CD8-positive, alpha-beta memory T cell (primary cell): ENCODE data around the gene FASLG. TPM values are rescaled to one million over a fixed set of nuclear protein-coding genes. Genes with fewer than 3 reads are reported as not detected.
"Not testable (repeated sequence)": the region's sequence is repeated elsewhere in the genome, so short reads cannot be mapped to it uniquely, and the experiment has no call there.

Source experiments
- CTCF ChIA-PET: fragments of 350-600 bp; sonication (Branson Sonifier 250); formaldehyde crosslinking; loops from one replicate; lab custom pipeline; 2021; ENCODE audit warnings: antibody characterized with exemption; lab: Charles Lee
- POLR2A ChIA-PET: fragments of 350-600 bp; sonication (Branson Sonifier 250); formaldehyde crosslinking; loops from one replicate; lab custom pipeline; 2021; ENCODE audit warnings: antibody characterized with exemption; lab: Charles Lee
- DNase-seq, 5 donors: peaks; one replicate each; pipeline versions ENCODE4 v3.0.0 to v3.0.0-alpha.2; 2020 to 2022; ENCODE audit warnings: mixed read lengths in 1 of 5
- H3K27ac ChIP-seq: one replicate; pipeline ENCODE4 v1.7.0; 2013; ENCODE audit warnings: low read depth, mild to moderate bottlenecking, low read length, moderate library complexity
- H3K27me3 ChIP-seq: 2 replicates; pipeline ENCODE4 v1.7.0; 2013; ENCODE audit warnings: low read length, mild to moderate bottlenecking; ENCODE audit not compliant: insufficient read depth, poor library complexity, severe bottlenecking
- H3K36me3 ChIP-seq: 2 replicates; pipeline ENCODE4 v1.7.0; 2013; ENCODE audit warnings: mild to moderate bottlenecking, low read length, moderate library complexity; ENCODE audit not compliant: insufficient read depth
- H3K4me1 ChIP-seq: 2 replicates; pipeline ENCODE4 v1.7.0; 2013; ENCODE audit warnings: mild to moderate bottlenecking, low read length, moderate library complexity; ENCODE audit not compliant: insufficient read depth
- H3K4me3 ChIP-seq: 2 replicates; pipeline ENCODE4 v1.7.0; 2013; ENCODE audit warnings: mild to moderate bottlenecking, low read length
- H3K9me3 ChIP-seq: 2 replicates; pipeline ENCODE4 v1.7.0; 2013; ENCODE audit warnings: mild to moderate bottlenecking, low read length
- H3K27ac Mint-ChIP-seq, 8 donors: one replicate each; pipeline ENCODE4 v1.8.0; 2020 to 2021; ENCODE audit warnings: mixed read lengths in 8 of 8, mild to moderate bottlenecking in 6 of 8, inconsistent platforms in 3 of 8, moderate library complexity in 3 of 8
- H3K27me3 Mint-ChIP-seq, 2 donors: one replicate each; pipeline ENCODE4 v1.8.0; 2020 to 2021; ENCODE audit warnings: mixed read lengths in 2 of 2, mild to moderate bottlenecking in 1 of 2, moderate library complexity in 1 of 2
- H3K36me3 Mint-ChIP-seq, 3 donors: one replicate each; pipeline ENCODE4 v1.8.0; 2020 to 2021; ENCODE audit warnings: mixed read lengths in 3 of 3, inconsistent platforms in 1 of 3, mild to moderate bottlenecking in 1 of 3
- H3K4me1 Mint-ChIP-seq, 3 donors: one replicate each; pipeline ENCODE4 v1.8.0; 2020 to 2021; ENCODE audit warnings: mixed read lengths in 3 of 3, inconsistent platforms in 1 of 3, mild to moderate bottlenecking in 1 of 3
- H3K4me3 Mint-ChIP-seq, 7 donors: one replicate each; pipeline ENCODE4 v1.8.0; 2020 to 2021; ENCODE audit warnings: mixed read lengths in 7 of 7, mild to moderate bottlenecking in 6 of 7, moderate library complexity in 4 of 7, inconsistent platforms in 2 of 7
- H3K9me3 Mint-ChIP-seq, 5 donors: one replicate each; pipeline ENCODE4 v1.8.0; 2020 to 2022; ENCODE audit warnings: mixed read lengths in 5 of 5, mild to moderate bottlenecking in 3 of 5, moderate library complexity in 2 of 5, inconsistent platforms in 1 of 5
- polyA plus RNA-seq: library from polyadenylated mRNA; unstranded; fragments of 300-500 nt; fragmentation: Illumina TruSeq; gene quantifications from one replicate; pipeline ENCODE4 v1.2.3, GENCODE V29; 2021
- total RNA-seq, 2 experiments: library from RNA; stranded (reverse); gene quantifications; one replicate each; pipeline ENCODE4 v1.2.3, GENCODE V29; 2021

The FASLG gene
- total RNA-seq (10 to 100 TPM; 45.8 to 46.6 TPM), polyA plus RNA-seq (10.6 TPM)

DNA sequence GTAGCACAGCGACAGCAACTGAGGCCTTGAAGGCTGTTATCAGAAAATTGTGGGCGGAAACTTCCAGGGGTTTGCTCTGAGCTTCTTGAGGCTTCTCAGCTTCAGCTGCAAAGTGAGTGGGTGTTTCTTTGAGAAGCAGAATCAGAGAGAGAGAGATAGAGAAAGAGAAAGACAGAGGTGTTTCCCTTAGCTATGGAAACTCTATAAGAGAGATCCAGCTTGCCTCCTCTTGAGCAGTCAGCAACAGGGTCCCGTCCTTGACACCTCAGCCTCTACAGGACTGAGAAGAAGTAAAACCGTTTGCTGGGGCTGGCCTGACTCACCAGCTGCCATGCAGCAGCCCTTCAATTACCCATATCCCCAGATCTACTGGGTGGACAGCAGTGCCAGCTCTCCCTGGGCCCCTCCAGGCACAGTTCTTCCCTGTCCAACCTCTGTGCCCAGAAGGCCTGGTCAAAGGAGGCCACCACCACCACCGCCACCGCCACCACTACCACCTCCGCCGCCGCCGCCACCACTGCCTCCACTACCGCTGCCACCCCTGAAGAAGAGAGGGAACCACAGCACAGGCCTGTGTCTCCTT is at the start of gene FASLG:
FASLG (plus strand) TSS at position 233 of the 583 bp plus-strand sequence; CDS start at position 332, 99 bp downstream.
- Mint-ChIP-seq H3K9me3 (no peaks in the 10 kb centered on the region), H3K27me3 (peaks cover 0 to 2% of the 10 kb centered on the region in 2 donors), H3K36me3 (peaks cover 3 to 15% (median 4%) of the 10 kb centered on the region in 3 donors), H3K4me3 (peak within 1 kb of the TSS; percentile 80 to 98 (median 96)), H3K27ac (peak within 1 kb of the TSS; percentile 74 to 98 (median 96)), H3K4me1 (peaks cover 53 to 69% (median 64%) of the 10 kb centered on the region in 3 donors)
- ChIA-PET POLR2A (interaction anchor here (0.7 to 1.0 kb wide), 2 partner anchors 15 to 19 kb away, joined by 3 read pairs; no protein-coding TSS in a partner anchor), CTCF (interaction anchor here (0.9 to 4.2 kb wide), 6 partner anchors 9 to 68 kb away, joined by 3 to 29 read pairs (median 4); no protein-coding TSS in a partner anchor)
- Histone ChIP-seq H3K27ac (peak within 1 kb of the TSS; percentile 60), H3K4me3 (peak within 1 kb of the TSS; percentile 2), H3K27me3 (no peaks in the 10 kb centered on the region), H3K36me3 (no peaks in the 10 kb centered on the region), H3K9me3 (no peaks in the 10 kb centered on the region), H3K4me1 (peaks cover 48% of the 10 kb centered on the region)
- peak in 4 of 5 donors; percentile 28 to 67 (median 42) for DNase-seq

- peak overlapping the region in 4 of 8 donors; percentile 2 to 67 (median 12) for H3K27ac Mint-ChIP-seq
- peaks cover 4 to 7% (median 6%) of the 10 kb centered on the region in 3 donors for H3K4me1 Mint-ChIP-seq
- CTCF ChIA-PET = interaction anchor here (1.1 to 3.1 kb wide), 12 partner anchors 10 to 121 kb away, joined by 3 to 62 read pairs (median 4); partner anchors contain the start of gene FASLG
- peaks cover 0 to 51% (median 20%) of the 10 kb centered on the region in 3 donors for H3K36me3 Mint-ChIP-seq
- DNase-seq = peak in 2 of 5 donors; percentile 21 to 26
- H3K9me3 Mint-ChIP-seq = no peaks in the 10 kb centered on the region
- H3K4me3 ChIP-seq = no peak overlapping the region
- H3K9me3 ChIP-seq = no peaks in the 10 kb centered on the region
- H3K36me3 ChIP-seq = peaks cover 12% of the 10 kb centered on the region
- H3K4me3 Mint-ChIP-seq = no peak overlapping the region
- POLR2A ChIA-PET = interaction anchor here (1.6 kb wide), 1 partner anchor 110 kb away, joined by 4 read pairs; no protein-coding TSS in a partner anchor
- H3K27ac ChIP-seq = no peak overlapping the region
- H3K4me1 ChIP-seq = no peaks in the 10 kb centered on the region
- H3K27me3 Mint-ChIP-seq = no peaks in the 10 kb centered on the region
- H3K27me3 ChIP-seq = no peaks in the 10 kb centered on the region
Measured at GRCh38 chr1:172609528-172609927, 49.4 kb upstream of the FASLG start.

DNA sequence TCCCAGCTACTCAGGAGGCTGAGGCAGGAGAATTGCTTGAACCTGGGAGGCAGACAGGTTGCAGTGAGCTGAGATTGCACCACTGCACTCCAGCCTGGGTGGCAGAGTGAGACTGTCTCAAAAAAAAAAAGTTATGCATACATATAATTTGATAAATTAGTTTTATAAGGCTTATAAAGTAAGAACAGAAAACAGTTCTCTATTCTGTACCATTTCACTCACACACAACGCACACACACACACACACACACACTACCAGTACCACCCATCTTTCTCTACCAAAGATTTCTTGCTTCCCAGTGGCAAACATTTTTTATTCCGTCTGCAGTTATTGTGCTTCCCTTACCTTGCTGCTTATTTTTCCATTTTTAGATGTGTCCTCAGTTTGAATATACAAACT is 46.4 kb upstream of the FASLG start:
- CTCF ChIA-PET = no interaction called here
- DNase-seq = no peak
- peaks cover 12% of the 10 kb centered on the region for H3K36me3 ChIP-seq
- no peaks in the 10 kb centered on the region for H3K9me3 ChIP-seq
- no peaks in the 10 kb centered on the region for H3K4me1 ChIP-seq
- no peak overlapping the region for H3K27ac ChIP-seq
- POLR2A ChIA-PET = interaction anchor here (0.7 kb wide), 1 partner anchor 53 kb away, joined by 4 read pairs; no protein-coding TSS in a partner anchor
- H3K27ac Mint-ChIP-seq = peak overlapping the region in 1 of 8 donors; percentile 54
- H3K27me3 Mint-ChIP-seq = no peaks in the 10 kb centered on the region
- H3K4me1 Mint-ChIP-seq = peaks cover 4 to 6% (median 5%) of the 10 kb centered on the region in 3 donors
- peaks cover 21 to 35% (median 28%) of the 10 kb centered on the region in 3 donors for H3K36me3 Mint-ChIP-seq
- peaks cover 0 to 21% (median 12%) of the 10 kb centered on the region in 5 donors for H3K9me3 Mint-ChIP-seq
- H3K27me3 ChIP-seq = no peaks in the 10 kb centered on the region
- no peak overlapping the region for H3K4me3 ChIP-seq
- no peak overlapping the region for H3K4me3 Mint-ChIP-seq

- Histone ChIP-seq H3K36me3 (peaks cover 12% of the 10 kb centered on the region), H3K27me3 (no peaks in the 10 kb centered on the region), H3K27ac (no peak overlapping the region), H3K4me3 (no peak overlapping the region), H3K9me3 (no peaks in the 10 kb centered on the region), H3K4me1 (no peaks in the 10 kb centered on the region)
- DNase-seq = no peak
- H3K36me3 Mint-ChIP-seq = peaks cover 28 to 31% (median 30%) of the 10 kb centered on the region in 3 donors
- H3K27ac Mint-ChIP-seq = no peak overlapping the region
- H3K4me1 Mint-ChIP-seq = peaks cover 4 to 6% (median 5%) of the 10 kb centered on the region in 3 donors
- no peaks in the 10 kb centered on the region for H3K27me3 Mint-ChIP-seq
- ChIA-PET CTCF (interaction anchor here (1.2 kb wide), 1 partner anchor 106 kb away, joined by 5 read pairs; no protein-coding TSS in a partner anchor), POLR2A (no interaction called here)
- no peak overlapping the region for H3K4me3 Mint-ChIP-seq
- peaks cover 3 to 27% (median 12%) of the 10 kb centered on the region in 5 donors for H3K9me3 Mint-ChIP-seq
Measured at GRCh38 chr1:172613294-172613693, 45.6 kb upstream of the FASLG start.

GRCh38 chr1:172616195-172616594 is 42.7 kb upstream of the FASLG start:
- H3K27ac Mint-ChIP-seq = no peak overlapping the region

DNA sequence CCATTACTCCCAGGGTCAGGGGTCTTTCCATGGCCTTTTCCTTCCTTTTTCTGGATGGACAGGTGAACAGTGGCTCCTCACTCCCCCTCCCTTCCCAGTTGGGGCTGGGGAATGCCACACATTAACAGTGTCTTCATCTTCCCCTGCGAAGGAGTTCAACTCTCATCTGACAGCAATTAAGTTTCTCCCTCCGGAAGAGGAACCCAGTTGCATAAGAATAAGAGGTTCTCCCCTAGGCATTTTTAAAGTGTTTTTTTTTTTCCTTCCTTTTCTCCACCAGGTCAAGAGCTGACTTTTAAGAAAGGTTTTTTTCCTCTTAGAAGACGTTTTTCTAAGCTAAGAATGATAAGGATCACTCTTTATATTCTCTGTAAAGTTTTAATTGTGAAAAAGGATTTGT is 42.3 kb upstream of the FASLG start:
- no peak overlapping the region for H3K4me3 ChIP-seq
- ChIA-PET POLR2A (no interaction called here), CTCF (interaction anchor here (1.3 to 1.4 kb wide), 2 partner anchors 12 to 101 kb away, joined by 3 read pairs; no protein-coding TSS in a partner anchor)
- H3K4me1 Mint-ChIP-seq = no peaks in the 10 kb centered on the region
- H3K9me3 Mint-ChIP-seq = peaks cover 16 to 50% (median 29%) of the 10 kb centered on the region in 5 donors
- no peak overlapping the region for H3K27ac ChIP-seq
- no peak for DNase-seq
- no peaks in the 10 kb centered on the region for H3K27me3 ChIP-seq
- peaks cover 3 to 55% (median 18%) of the 10 kb centered on the region in 3 donors for H3K36me3 Mint-ChIP-seq
- H3K4me3 Mint-ChIP-seq = no peak overlapping the region
- no peak overlapping the region for H3K27ac Mint-ChIP-seq
- peaks cover 5% of the 10 kb centered on the region for H3K9me3 ChIP-seq
- H3K4me1 ChIP-seq = no peaks in the 10 kb centered on the region
- no peaks in the 10 kb centered on the region for H3K36me3 ChIP-seq
- peaks cover 0 to 2% of the 10 kb centered on the region in 2 donors for H3K27me3 Mint-ChIP-seq

More at GRCh38 chr1:172616195-172616594, 42.7 kb upstream of the FASLG start:
- Mint-ChIP-seq H3K4me3 (no peak overlapping the region), H3K36me3 (peaks cover 8 to 51% (median 23%) of the 10 kb centered on the region in 3 donors), H3K4me1 (no peaks in the 10 kb centered on the region), H3K27me3 (no peaks in the 10 kb centered on the region), H3K9me3 (peaks cover 16 to 46% (median 24%) of the 10 kb centered on the region in 5 donors)
- Histone ChIP-seq H3K27me3 (no peaks in the 10 kb centered on the region), H3K9me3 (peaks cover 5% of the 10 kb centered on the region), H3K4me1 (no peaks in the 10 kb centered on the region), H3K27ac (no peak overlapping the region), H3K36me3 (no peaks in the 10 kb centered on the region), H3K4me3 (no peak overlapping the region)
- DNase-seq = no peak
- POLR2A ChIA-PET = no interaction called here
- CTCF ChIA-PET = interaction anchor here (1.3 to 1.4 kb wide), 2 partner anchors 13 to 101 kb away, joined by 3 read pairs; no protein-coding TSS in a partner anchor

DNA sequence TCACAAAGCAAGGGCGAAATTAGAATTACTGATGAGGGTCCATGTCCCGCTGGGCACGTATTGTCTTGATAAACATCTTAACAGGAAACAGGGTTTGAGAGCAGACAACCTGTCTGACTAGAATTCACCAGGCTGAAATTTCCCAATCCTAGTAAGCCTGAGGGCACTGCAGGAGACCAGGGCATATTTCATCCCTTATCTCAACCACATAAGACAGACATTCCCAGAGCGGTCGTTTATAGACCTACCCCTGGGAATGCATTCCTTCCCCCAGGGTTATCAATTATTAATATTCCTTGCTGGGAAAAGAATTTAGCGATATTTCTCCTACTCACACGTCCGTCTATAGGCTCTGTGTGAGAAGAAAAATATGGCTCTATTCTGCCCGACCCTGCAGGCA is 38.3 kb upstream of the FASLG start:
- H3K27me3 ChIP-seq, H3K27ac ChIP-seq, H3K4me3 ChIP-seq, H3K27me3 Mint-ChIP-seq, H3K4me1 Mint-ChIP-seq, H3K27ac Mint-ChIP-seq, DNase-seq, H3K36me3 ChIP-seq, POLR2A ChIA-PET, H3K9me3 ChIP-seq, H3K4me1 ChIP-seq, H3K4me3 Mint-ChIP-seq: not testable (repeated sequence)
- Mint-ChIP-seq H3K9me3 (peaks cover 15 to 53% (median 32%) of the 10 kb centered on the region in 5 donors), H3K36me3 (peaks cover 0 to 52% (median 14%) of the 10 kb centered on the region in 3 donors)
- CTCF ChIA-PET = interaction anchor here (1.9 kb wide), 1 partner anchor 10 kb away, joined by 6 read pairs; no protein-coding TSS in a partner anchor

DNA sequence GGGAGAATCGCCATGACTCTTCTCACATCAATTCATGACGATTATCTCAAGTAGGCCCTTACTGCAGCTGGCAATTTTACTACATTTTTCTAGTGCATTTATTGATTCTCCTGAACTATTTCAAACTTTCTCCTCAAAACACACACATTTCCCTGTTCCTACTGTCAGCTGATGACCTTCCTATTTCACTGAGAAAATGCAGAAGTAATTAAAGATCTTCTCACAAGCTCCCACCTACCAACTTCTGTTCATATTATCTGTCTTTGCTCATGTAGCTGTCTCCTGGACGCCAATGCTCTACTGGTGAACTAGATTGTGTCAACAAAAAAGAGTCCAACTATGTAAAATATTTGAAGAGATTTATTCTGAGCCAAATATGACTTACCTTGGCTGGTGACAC is 36.4 kb upstream of the FASLG start:
- peaks cover 5% of the 10 kb centered on the region for H3K9me3 ChIP-seq
- Mint-ChIP-seq H3K27me3 (peaks cover 0 to 2% of the 10 kb centered on the region in 2 donors), H3K9me3 (peaks cover 4 to 34% (median 27%) of the 10 kb centered on the region in 5 donors), H3K4me1 (peaks cover 6 to 19% (median 16%) of the 10 kb centered on the region in 3 donors), H3K36me3 (peaks cover 0 to 34% (median 7%) of the 10 kb centered on the region in 3 donors), H3K4me3 (no peak overlapping the region), H3K27ac (no peak overlapping the region)
- ChIA-PET POLR2A (no interaction called here), CTCF (no interaction called here)
- no peak overlapping the region for H3K4me3 ChIP-seq
- H3K27me3 ChIP-seq = no peaks in the 10 kb centered on the region
- H3K4me1 ChIP-seq = peaks cover 10% of the 10 kb centered on the region
- H3K36me3 ChIP-seq = no peaks in the 10 kb centered on the region
- H3K27ac ChIP-seq = no peak overlapping the region
- no peak for DNase-seq
